ENCODE data around the gene HNRNPA3. TPM values are rescaled to one million over a fixed set of nuclear protein-coding genes. Genes with fewer than 3 reads are reported as not detected.

HNRNPA3 gene
- total and polyA plus RNA-seq, 2 of the 13 experiments (the other 11 are each of a cell fraction or from before 2014, with no cell fraction given) = 73.3 to 97.7 TPM

DNA sequence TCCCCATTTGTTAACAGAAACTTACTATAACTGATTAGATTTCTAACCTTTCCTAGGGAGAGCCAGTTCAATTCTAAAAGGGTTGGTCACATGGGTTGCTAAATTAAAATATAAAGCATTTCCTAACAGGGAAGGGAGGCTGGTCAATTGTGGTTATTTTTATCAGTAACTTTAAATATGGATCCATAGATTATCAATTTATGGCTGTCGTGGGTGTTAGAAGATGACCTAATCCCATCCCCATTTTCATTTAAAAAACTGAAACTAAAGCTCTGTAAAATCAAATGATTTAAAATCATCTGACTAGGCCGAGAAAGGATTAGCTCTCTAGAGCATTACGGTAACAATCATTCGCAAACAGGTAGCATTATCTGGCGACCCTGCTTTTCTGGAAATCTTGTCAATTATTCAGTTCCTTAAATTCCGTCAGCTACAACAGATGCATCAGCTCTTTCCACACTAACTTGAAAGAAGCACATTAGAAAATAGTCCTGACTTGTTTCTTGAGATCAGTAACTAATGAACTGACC is 953 bp upstream of the HNRNPA3 start (continued):
- TF ChIP-seq, protein P1, sequence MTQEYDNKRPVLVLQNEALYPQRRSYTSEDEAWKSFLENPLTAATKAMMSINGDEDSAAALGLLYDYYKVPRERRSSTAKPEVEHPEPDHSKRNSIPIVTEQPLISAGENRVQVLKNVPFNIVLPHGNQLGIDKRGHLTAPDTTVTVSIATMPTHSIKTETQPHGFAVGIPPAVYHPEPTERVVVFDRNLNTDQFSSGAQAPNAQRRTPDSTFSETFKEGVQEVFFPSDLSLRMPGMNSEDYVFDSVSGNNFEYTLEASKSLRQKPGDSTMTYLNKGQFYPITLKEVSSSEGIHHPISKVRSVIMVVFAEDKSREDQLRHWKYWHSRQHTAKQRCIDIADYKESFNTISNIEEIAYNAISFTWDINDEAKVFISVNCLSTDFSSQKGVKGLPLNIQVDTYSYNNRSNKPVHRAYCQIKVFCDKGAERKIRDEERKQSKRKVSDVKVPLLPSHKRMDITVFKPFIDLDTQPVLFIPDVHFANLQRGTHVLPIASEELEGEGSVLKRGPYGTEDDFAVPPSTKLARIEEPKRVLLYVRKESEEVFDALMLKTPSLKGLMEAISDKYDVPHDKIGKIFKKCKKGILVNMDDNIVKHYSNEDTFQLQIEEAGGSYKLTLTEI (CRISPR knock-in tag; conservative IDR thresholded peaks at IDR 0.05) = no peak
- TF ChIP-seq, protein P2, sequence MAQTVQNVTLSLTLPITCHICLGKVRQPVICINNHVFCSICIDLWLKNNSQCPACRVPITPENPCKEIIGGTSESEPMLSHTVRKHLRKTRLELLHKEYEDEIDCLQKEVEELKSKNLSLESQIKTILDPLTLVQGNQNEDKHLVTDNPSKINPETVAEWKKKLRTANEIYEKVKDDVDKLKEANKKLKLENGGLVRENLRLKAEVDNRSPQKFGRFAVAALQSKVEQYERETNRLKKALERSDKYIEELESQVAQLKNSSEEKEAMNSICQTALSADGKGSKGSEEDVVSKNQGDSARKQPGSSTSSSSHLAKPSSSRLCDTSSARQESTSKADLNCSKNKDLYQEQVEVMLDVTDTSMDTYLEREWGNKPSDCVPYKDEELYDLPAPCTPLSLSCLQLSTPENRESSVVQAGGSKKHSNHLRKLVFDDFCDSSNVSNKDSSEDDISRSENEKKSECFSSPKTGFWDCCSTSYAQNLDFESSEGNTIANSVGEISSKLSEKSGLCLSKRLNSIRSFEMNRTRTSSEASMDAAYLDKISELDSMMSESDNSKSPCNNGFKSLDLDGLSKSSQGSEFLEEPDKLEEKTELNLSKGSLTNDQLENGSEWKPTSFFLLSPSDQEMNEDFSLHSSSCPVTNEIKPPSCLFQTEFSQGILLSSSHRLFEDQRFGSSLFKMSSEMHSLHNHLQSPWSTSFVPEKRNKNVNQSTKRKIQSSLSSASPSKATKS (CRISPR knock-in tag; IDR thresholded peaks at IDR 0.05) = 0 out of 2 replicates have a peak, but pooled peaks have one; percentile 26
- no peak for TF ChIP-seq ZNF10 (CRISPR knock-in tag; IDR thresholded peaks at IDR 0.05; ENCODE audit: borderline replicate concordance, low read depth)
- TF ChIP-seq ZNF569 (CRISPR knock-in tag; IDR thresholded peaks at IDR 0.05; ENCODE audit: borderline replicate concordance) = peak; percentile 30; the same call in 1 of the 2 replicates
- no peak for TF ChIP-seq KAT7 (CRISPR knock-in tag; IDR thresholded peaks at IDR 0.05; ENCODE audit: borderline replicate concordance)
- TF ChIP-seq RCOR2 (CRISPR knock-in tag; IDR thresholded peaks at IDR 0.05) = no peak
- TF ChIP-seq, protein P3, sequence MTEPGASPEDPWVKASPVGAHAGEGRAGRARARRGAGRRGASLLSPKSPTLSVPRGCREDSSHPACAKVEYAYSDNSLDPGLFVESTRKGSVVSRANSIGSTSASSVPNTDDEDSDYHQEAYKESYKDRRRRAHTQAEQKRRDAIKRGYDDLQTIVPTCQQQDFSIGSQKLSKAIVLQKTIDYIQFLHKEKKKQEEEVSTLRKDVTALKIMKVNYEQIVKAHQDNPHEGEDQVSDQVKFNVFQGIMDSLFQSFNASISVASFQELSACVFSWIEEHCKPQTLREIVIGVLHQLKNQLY (CRISPR knock-in tag; IDR thresholded peaks at IDR 0.05) = no peak
- peak; percentile 91 for TF ChIP-seq GZF1 (CRISPR knock-in tag; IDR thresholded peaks at IDR 0.05)
- no peak for TF ChIP-seq PITX1 (CRISPR knock-in tag; IDR thresholded peaks at IDR 0.05)
- TF ChIP-seq ZSCAN30 (CRISPR knock-in tag; IDR thresholded peaks at IDR 0.05) = peak; percentile 48; the same call in 1 of the 2 replicates
- no peak for TF ChIP-seq ZNF589 (CRISPR knock-in tag; conservative IDR thresholded peaks at IDR 0.05)
- TF ChIP-seq ZBTB3 (CRISPR knock-in tag; IDR thresholded peaks at IDR 0.05; ENCODE audit: borderline replicate concordance, low read depth) = 0 out of 2 replicates have a peak, but pooled peaks have one; percentile 8
- TF ChIP-seq ZSCAN22 (CRISPR knock-in tag; IDR thresholded peaks at IDR 0.05) = no peak
- TF ChIP-seq ZNF296 (CRISPR knock-in tag; conservative IDR thresholded peaks at IDR 0.05) = no peak
- TF ChIP-seq, protein P4, sequence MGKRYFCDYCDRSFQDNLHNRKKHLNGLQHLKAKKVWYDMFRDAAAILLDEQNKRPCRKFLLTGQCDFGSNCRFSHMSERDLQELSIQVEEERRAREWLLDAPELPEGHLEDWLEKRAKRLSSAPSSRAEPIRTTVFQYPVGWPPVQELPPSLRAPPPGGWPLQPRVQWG (CRISPR knock-in tag; IDR thresholded peaks at IDR 0.05; ENCODE audit: borderline replicate concordance, low read depth) = no peak
- TF ChIP-seq, protein P5, sequence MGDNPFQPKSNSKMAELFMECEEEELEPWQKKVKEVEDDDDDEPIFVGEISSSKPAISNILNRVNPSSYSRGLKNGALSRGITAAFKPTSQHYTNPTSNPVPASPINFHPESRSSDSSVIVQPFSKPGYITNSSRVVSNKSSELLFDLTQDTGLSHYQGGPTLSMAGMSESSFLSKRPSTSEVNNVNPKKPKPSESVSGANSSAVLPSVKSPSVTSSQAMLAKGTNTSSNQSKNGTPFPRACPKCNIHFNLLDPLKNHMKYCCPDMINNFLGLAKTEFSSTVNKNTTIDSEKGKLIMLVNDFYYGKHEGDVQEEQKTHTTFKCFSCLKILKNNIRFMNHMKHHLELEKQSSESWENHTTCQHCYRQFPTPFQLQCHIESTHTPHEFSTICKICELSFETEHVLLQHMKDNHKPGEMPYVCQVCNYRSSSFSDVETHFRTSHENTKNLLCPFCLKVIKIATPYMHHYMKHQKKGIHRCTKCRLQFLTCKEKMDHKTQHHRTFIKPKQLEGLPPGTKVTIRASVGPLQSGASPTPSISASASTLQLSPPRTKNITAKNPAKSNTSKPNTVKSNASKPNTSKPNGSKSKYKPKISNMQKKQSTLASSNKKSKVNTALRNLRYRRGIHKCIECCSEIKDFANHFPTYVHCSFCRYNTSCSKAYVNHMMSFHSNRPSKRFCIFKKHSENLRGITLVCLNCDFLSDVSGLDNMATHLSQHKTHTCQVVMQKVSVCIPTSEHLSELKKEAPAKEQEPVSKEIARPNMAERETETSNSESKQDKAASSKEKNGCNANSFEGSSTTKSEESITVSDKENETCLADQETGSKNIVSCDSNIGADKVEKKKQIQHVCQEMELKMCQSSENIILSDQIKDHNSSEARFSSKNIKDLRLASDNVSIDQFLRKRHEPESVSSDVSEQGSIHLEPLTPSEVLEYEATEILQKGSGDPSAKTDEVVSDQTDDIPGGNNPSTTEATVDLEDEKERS (CRISPR knock-in tag; IDR thresholded peaks at IDR 0.05) = no peak
- peak; percentile 82; the same call in 1 of the 2 replicates for TF ChIP-seq ZNF703 (CRISPR knock-in tag; IDR thresholded peaks at IDR 0.05; ENCODE audit: borderline replicate concordance)
- no peak for TF ChIP-seq DR1 (CRISPR knock-in tag; IDR thresholded peaks at IDR 0.05)
- TF ChIP-seq, protein P6, sequence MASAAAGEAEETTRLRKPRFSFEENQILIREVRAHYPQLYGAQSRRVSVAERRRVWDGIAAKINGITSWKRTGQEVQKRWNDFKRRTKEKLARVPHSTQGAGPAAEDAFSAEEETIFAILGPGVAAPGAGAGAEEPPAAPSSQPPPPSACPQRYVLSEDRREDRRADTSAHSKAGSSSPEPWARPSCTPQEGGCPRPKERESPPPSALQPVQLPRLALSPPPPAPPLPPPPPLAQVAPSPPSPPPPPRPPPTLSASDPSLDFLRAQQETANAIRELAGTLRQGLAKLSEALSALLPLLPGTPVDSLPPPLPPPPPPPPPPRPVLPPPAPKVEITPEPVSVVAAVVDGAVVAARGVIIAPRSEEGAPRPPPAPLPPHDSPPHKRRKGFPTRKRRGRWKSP (CRISPR knock-in tag; IDR thresholded peaks at IDR 0.05) = no peak

Data from HepG2 (cell line).